ENCODE measurements around the gene DYNC2I2. TPM values are rescaled to one million over a fixed set of nuclear protein-coding genes. Genes with fewer than 3 reads are reported as not detected.

The DYNC2I2 gene
- total and polyA plus RNA-seq, 2 donors (not counting 3 experiments of a cell fraction or from before 2014, with no cell fraction given) = 73.6 to 82.6 TPM

DNA sequence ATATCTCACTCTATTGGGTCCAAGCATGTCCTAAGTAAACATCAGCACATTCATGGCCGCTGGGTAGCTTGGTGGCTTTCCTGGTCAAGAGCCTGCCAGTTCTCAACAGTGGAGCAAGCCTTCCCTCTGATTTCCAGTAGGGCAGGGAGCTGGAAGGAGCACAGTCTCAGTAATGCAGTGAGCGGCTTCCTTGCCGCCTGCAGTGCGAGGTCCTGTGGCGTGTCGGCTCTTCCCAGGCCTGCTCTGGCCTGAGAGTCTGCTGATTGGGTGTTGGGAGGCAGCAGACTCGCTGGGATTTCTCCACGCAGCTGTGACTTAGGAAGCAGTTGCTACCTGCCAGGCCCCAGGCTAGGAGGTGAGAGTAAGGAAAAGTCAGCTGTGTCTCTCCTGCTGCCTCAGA is 53.0 kb downstream of the DYNC2I2 start:
- intact Hi-C loops (cut with micrococcal nuclease) (no loop called here), dilution Hi-C loops (cut with MboI; ENCODE audit: extremely low pct_ligation_motif_present, low sequenced_read_pairs) (no loop called here)
- Histone ChIP-seq H2AFZ (ENCODE audit: low read depth, low read length) (no peak overlapping the region), H3K27ac (ENCODE audit: insufficient read depth, low read depth, low read length) (no peak overlapping the region), H3K9ac (replicated peaks; ENCODE audit: extremely low read depth, insufficient read depth, low read length) (no peak overlapping the region), H3K9me1 (replicated peaks; ENCODE audit: control insufficient read depth, extremely low read depth, insufficient read depth, low read length) (no peaks in the 10 kb centered on the region), H3K36me3 (ENCODE audit: control insufficient read depth in 2 of 2, extremely low read depth in 1 of 2, insufficient read depth in 2 of 2, low read length in 2 of 2) (peaks cover 34 to 63% of the 10 kb centered on the region in 2 experiments), H3K79me2 (ENCODE audit: control insufficient read depth, insufficient read depth, low read length) (no peaks in the 10 kb centered on the region), H3K27me3 (ENCODE audit: control insufficient read depth in 2 of 2, insufficient read depth in 2 of 2, low read length in 2 of 2) (no peaks in the 10 kb centered on the region), H4K20me1 (replicated peaks; ENCODE audit: control insufficient read depth, extremely low read depth, insufficient read depth, low read length) (no peaks in the 10 kb centered on the region), H3K4me2 (ENCODE audit: insufficient read depth, low read length) (no peak overlapping the region), H3K4me3 (replicated peaks in 1 of 3; ENCODE audit: insufficient read depth in 1 of 3, low read depth in 1 of 3, low read length in 3 of 3) (no peak overlapping the region), H3K4me1 (ENCODE audit: control insufficient read depth, extremely low read depth, insufficient read depth, low read length) (no peaks in the 10 kb centered on the region), H3K9me3 (replicated peaks; ENCODE audit: control insufficient read depth, insufficient read depth, low read length) (no peaks in the 10 kb centered on the region)
- TF ChIP-seq GATA2 (IDR thresholded peaks at IDR 0.05; ENCODE audit: insufficient read depth, insufficient read length, low read depth, low read length) = no peak
- no peak for TF ChIP-seq POLR2AphosphoS5 (IDR thresholded peaks at IDR 0.05; ENCODE audit: insufficient read depth, low read depth, low read length)
- no peak for TF ChIP-seq EZH2 (IDR thresholded peaks at IDR 0.05; ENCODE audit: borderline replicate concordance, low read depth, low read length, severe bottlenecking)
- no peak for TF ChIP-seq JUN (IDR thresholded peaks at IDR 0.05; ENCODE audit: borderline replicate concordance, insufficient read depth, insufficient read length, low read depth)
- TF ChIP-seq FOS (IDR thresholded peaks at IDR 0.05; ENCODE audit: borderline replicate concordance, insufficient read depth, low read length) = no peak
- TF ChIP-seq, protein P1, sequence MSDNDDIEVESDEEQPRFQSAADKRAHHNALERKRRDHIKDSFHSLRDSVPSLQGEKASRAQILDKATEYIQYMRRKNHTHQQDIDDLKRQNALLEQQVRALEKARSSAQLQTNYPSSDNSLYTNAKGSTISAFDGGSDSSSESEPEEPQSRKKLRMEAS (IDR thresholded peaks at IDR 0.05; ENCODE audit: insufficient read depth, insufficient read length) = no peak
- TF ChIP-seq, protein P2, sequence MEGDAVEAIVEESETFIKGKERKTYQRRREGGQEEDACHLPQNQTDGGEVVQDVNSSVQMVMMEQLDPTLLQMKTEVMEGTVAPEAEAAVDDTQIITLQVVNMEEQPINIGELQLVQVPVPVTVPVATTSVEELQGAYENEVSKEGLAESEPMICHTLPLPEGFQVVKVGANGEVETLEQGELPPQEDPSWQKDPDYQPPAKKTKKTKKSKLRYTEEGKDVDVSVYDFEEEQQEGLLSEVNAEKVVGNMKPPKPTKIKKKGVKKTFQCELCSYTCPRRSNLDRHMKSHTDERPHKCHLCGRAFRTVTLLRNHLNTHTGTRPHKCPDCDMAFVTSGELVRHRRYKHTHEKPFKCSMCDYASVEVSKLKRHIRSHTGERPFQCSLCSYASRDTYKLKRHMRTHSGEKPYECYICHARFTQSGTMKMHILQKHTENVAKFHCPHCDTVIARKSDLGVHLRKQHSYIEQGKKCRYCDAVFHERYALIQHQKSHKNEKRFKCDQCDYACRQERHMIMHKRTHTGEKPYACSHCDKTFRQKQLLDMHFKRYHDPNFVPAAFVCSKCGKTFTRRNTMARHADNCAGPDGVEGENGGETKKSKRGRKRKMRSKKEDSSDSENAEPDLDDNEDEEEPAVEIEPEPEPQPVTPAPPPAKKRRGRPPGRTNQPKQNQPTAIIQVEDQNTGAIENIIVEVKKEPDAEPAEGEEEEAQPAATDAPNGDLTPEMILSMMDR (IDR thresholded peaks at IDR 0.05; ENCODE audit: extremely low read depth in 1 of 2, insufficient read depth in 1 of 2, low read depth in 1 of 2, low read length in 2 of 2) = no peak
- TF ChIP-seq POLR2A (IDR thresholded peaks at IDR 0.05; ENCODE audit: low read depth, low read length) = no peak
- TF ChIP-seq MYC (IDR thresholded peaks at IDR 0.05; ENCODE audit: low read depth, low read length) = no peak
- DNase-seq (ENCODE audit: low read depth, low spot score) = no peak
- no TSS peak for BruUV-seq (replicated peaks)
- ChIA-PET POLR2A (no interaction called here), CTCF (interaction anchor here (1.2 kb wide), 1 partner anchor 18 kb away, joined by 3 read pairs; no protein-coding TSS in a partner anchor)
- FAIRE-seq = no peak

All from endothelial cell of umbilical vein (primary cell).